ENCODE data around the gene PTHLH. TPM values are rescaled to one million over a fixed set of nuclear protein-coding genes. Genes with fewer than 3 reads are reported as not detected.

The PTHLH gene
- total and polyA plus RNA-seq, 2 donors (not counting 3 experiments of a cell fraction or from before 2014, with no cell fraction given), result 0.60 to 0.65 TPM

DNA sequence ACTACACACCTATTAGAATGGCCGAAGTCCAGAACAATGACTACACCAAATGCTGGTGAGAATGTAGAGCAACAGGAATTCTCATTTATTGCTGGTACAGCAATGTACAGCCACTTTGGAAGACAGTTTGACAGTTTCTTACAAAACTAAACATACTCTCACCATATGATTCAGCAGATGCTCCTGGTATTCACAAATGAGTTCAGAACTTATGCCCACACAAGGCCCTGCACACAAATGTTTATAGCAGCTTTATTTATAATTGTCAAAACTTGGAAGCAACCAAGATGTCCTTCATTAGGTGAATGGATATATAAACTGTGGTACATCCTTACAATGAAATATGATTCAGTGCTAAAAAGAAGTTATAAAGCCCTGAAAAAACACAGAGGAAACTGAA lies 38.3 kb downstream of the PTHLH start:
- Histone ChIP-seq H3K79me2 (ENCODE audit: control insufficient read depth, insufficient read depth, low read length) (no peaks in the 10 kb centered on the region), H3K9ac (replicated peaks; ENCODE audit: extremely low read depth, insufficient read depth, low read length) (no peak overlapping the region), H2AFZ (ENCODE audit: low read depth, low read length) (no peak overlapping the region), H3K4me2 (ENCODE audit: insufficient read depth, low read length) (no peak overlapping the region), H3K9me1 (replicated peaks; ENCODE audit: control insufficient read depth, extremely low read depth, insufficient read depth, low read length) (no peaks in the 10 kb centered on the region), H3K4me1 (ENCODE audit: control insufficient read depth, extremely low read depth, insufficient read depth, low read length) (no peaks in the 10 kb centered on the region), H4K20me1 (replicated peaks; ENCODE audit: control insufficient read depth, extremely low read depth, insufficient read depth, low read length) (no peaks in the 10 kb centered on the region), H3K9me3 (replicated peaks; ENCODE audit: control insufficient read depth, insufficient read depth, low read length) (no peaks in the 10 kb centered on the region), H3K27ac (ENCODE audit: insufficient read depth, low read depth, low read length) (no peak overlapping the region), H3K36me3 (ENCODE audit: control insufficient read depth in 2 of 2, extremely low read depth in 1 of 2, insufficient read depth in 2 of 2, low read length in 2 of 2) (no peaks in the 10 kb centered on the region), H3K27me3 (ENCODE audit: control insufficient read depth in 2 of 2, insufficient read depth in 2 of 2, low read length in 2 of 2) (no peaks in the 10 kb centered on the region), H3K4me3 (replicated peaks in 1 of 3; ENCODE audit: insufficient read depth in 1 of 3, low read depth in 1 of 3, low read length in 3 of 3) (no peak overlapping the region)
- DNase-seq (ENCODE audit: low read depth, low spot score) (no peak), FAIRE-seq (no peak)
- dilution Hi-C loops (cut with MboI; ENCODE audit: extremely low pct_ligation_motif_present, low sequenced_read_pairs), result no loop called here
- POLR2A ChIA-PET, result no interaction called here
- TF ChIP-seq EZH2 (IDR thresholded peaks at IDR 0.05; ENCODE audit: borderline replicate concordance, low read depth, low read length, severe bottlenecking), result no peak
- TF ChIP-seq, protein P1, sequence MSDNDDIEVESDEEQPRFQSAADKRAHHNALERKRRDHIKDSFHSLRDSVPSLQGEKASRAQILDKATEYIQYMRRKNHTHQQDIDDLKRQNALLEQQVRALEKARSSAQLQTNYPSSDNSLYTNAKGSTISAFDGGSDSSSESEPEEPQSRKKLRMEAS (IDR thresholded peaks at IDR 0.05; ENCODE audit: insufficient read depth, insufficient read length), result no peak
- TF ChIP-seq CTCF (IDR thresholded peaks at IDR 0.05; ENCODE audit: extremely low read depth in 1 of 2, insufficient read depth in 1 of 2, low read depth in 1 of 2, low read length in 2 of 2), result no peak
- no peak for TF ChIP-seq POLR2AphosphoS5 (IDR thresholded peaks at IDR 0.05; ENCODE audit: insufficient read depth, low read depth, low read length)
- TF ChIP-seq MYC (IDR thresholded peaks at IDR 0.05; ENCODE audit: low read depth, low read length), result no peak
- no peak for TF ChIP-seq FOS (IDR thresholded peaks at IDR 0.05; ENCODE audit: borderline replicate concordance, insufficient read depth, low read length)
- BruUV-seq (replicated peaks), result no TSS peak
- CTCF ChIA-PET, result interaction anchor here (1.6 kb wide), 1 partner anchor 201 kb away, joined by 5 read pairs; no protein-coding TSS in a partner anchor
- intact Hi-C loops (cut with micrococcal nuclease), result no loop called here
